PC-9 (cell line): ENCODE data around the gene ABCB10. TPM values are rescaled to one million over a fixed set of nuclear protein-coding genes. Genes with fewer than 3 reads are reported as not detected.

Experiments
- BruUV-seq: library from RNA; stranded (reverse); fragments of 400-500 nt; replicated peaks from 2 replicates; lab custom pipeline; 2021; lab: Mats Ljungman, UMichigan
- CTCF ChIA-PET: fragments of 300-600 bp; sonication (Branson Sonifier 250); formaldehyde crosslinking; loops from one replicate; lab custom pipeline; 2022; ENCODE audit warnings: antibody characterized with exemption; lab: Charles Lee
- POLR2A ChIA-PET: fragments of 300-600 bp; sonication (Branson Sonifier 250); formaldehyde crosslinking; loops from one replicate; lab custom pipeline; 2022; ENCODE audit warnings: antibody characterized with exemption; ENCODE audit not compliant: unreplicated experiment; lab: Charles Lee
- DNase-seq, 2 experiments: peaks; one replicate each; pipeline versions ENCODE4 v3.0.0 to v3.0.0-alpha.2; 2015 to 2022; ENCODE audit warnings: mixed read lengths in 1 of 2
- H2AFZ ChIP-seq: fragments of 200-600 bp; sonication (generic); 2 replicates; pipeline ENCODE4 v1.8.1; 2017; ENCODE audit warnings: antibody characterized with exemption
- H3F3A ChIP-seq: fragments of 200-600 bp; sonication (generic); 2 replicates; pipeline ENCODE4 v1.8.1; 2017; ENCODE audit warnings: antibody characterized with exemption, mild to moderate bottlenecking, low read depth; ENCODE audit not compliant: insufficient read depth
- H3K27ac ChIP-seq: fragments of 200-600 bp; sonication (generic); 2 replicates; pipeline ENCODE4 v1.6.1; 2016; ENCODE audit warnings: mixed run types
- H3K27me3 ChIP-seq: fragments of 200-600 bp; sonication (generic); 2 replicates; pipeline ENCODE4 v1.6.1; 2016; ENCODE audit warnings: low read depth, mixed run types; ENCODE audit not compliant: insufficient read depth
- H3K36me3 ChIP-seq: fragments of 200-600 bp; sonication (generic); 2 replicates; pipeline ENCODE4 v1.6.1; 2016; ENCODE audit warnings: low read depth, mixed run types
- H3K4me1 ChIP-seq: fragments of 200-600 bp; sonication (generic); replicated peaks from 2 replicates; pipeline ENCODE4 v1.6.1; 2016; ENCODE audit warnings: mixed run types; ENCODE audit not compliant: insufficient read depth
- H3K4me2 ChIP-seq: fragments of 200-600 bp; sonication (generic); 2 replicates; pipeline ENCODE4 v1.6.1; 2017; ENCODE audit warnings: mixed run types
- H3K4me3 ChIP-seq: fragments of 200-600 bp; sonication (generic); 2 replicates; pipeline ENCODE4 v1.6.1; 2016; ENCODE audit warnings: mixed run types
- H3K79me2 ChIP-seq: fragments of 200-600 bp; sonication (generic); 2 replicates; pipeline ENCODE4 v1.6.1; 2017; ENCODE audit warnings: low read depth, mixed run types
- H3K9me2 ChIP-seq: fragments of 200-600 bp; sonication (generic); 2 replicates; pipeline ENCODE4 v1.8.1; 2017; ENCODE audit warnings: mild to moderate bottlenecking; ENCODE audit not compliant: insufficient read depth
- H3K9me3 ChIP-seq: fragments of 200-600 bp; sonication (generic); 2 replicates; pipeline ENCODE4 v1.8.1; 2016; ENCODE audit warnings: low read depth; ENCODE audit not compliant: insufficient read depth
- H4K20me1 ChIP-seq: fragments of 200-600 bp; sonication (generic); 2 replicates; pipeline ENCODE4 v1.8.1; 2017; ENCODE audit not compliant: insufficient read depth
- CTCF ChIP-seq: fragments of 200-600 bp; sonication (generic); conservative IDR thresholded peaks from 2 replicates; pipeline ENCODE4 v1.6.1; 2017; ENCODE audit warnings: mixed run types, antibody characterized with exemption, mild to moderate bottlenecking, moderate library complexity
- EZH2 ChIP-seq: fragments of 200-600 bp; sonication (generic); IDR thresholded peaks from 2 replicates; pipeline ENCODE4 v1.8.0; 2017; ENCODE audit warnings: antibody characterized with exemption, low read depth
- intact Hi-C: fragments of 100-400 bp; cut with micrococcal nuclease; formaldehyde crosslinking; loops from one replicate; pipeline ENCODE4 v1.10.0; 2022; ENCODE audit not compliant: unreplicated experiment
- total RNA-seq: library from RNA; stranded (reverse); gene quantifications from 2 replicates; pipeline ENCODE4 v1.2.3, GENCODE V29; 2021

The ABCB10 gene
- total RNA-seq, 1 experiment from 2014 or later, result 12.1 TPM

GRCh38 chr1:229538945-229539344 is 19.6 kb downstream of the ABCB10 start:
- ChIA-PET CTCF (no interaction called here), POLR2A (interaction anchor here (0.5 kb wide), 1 partner anchor 31 kb away, joined by 3 read pairs; the partner anchor contains the start of gene NUP133)
- TF ChIP-seq EZH2 (no peak), CTCF (no peak)
- Histone ChIP-seq H3K36me3 (no peaks in the 10 kb centered on the region), H3K79me2 (no peaks in the 10 kb centered on the region), H4K20me1 (no peaks in the 10 kb centered on the region; the same call in 1 of the 2 replicates), H3K9me2 (no peaks in the 10 kb centered on the region), H3K27ac (no peak overlapping the region), H3K9me3 (no peaks in the 10 kb centered on the region), H2AFZ (no peak overlapping the region), H3K4me1 (no peaks in the 10 kb centered on the region), H3K27me3 (no peaks in the 10 kb centered on the region), H3F3A (no peaks in the 10 kb centered on the region), H3K4me2 (no peak overlapping the region), H3K4me3 (no peak overlapping the region)
- DNase-seq, result no peak
- no TSS peak for BruUV-seq
- intact Hi-C loops, result no loop called here

GRCh38 chr1:229537894-229538293 is 20.6 kb downstream of the ABCB10 start:
- Histone ChIP-seq H3K79me2 (no peaks in the 10 kb centered on the region), H3K9me2 (no peaks in the 10 kb centered on the region), H3K27me3 (no peaks in the 10 kb centered on the region), H3K4me3 (no peak overlapping the region), H4K20me1 (no peaks in the 10 kb centered on the region; the same call in 1 of the 2 replicates), H3K4me2 (no peak overlapping the region), H3K27ac (no peak overlapping the region), H3K9me3 (no peaks in the 10 kb centered on the region), H3K36me3 (no peaks in the 10 kb centered on the region), H3K4me1 (no peaks in the 10 kb centered on the region), H2AFZ (no peak overlapping the region), H3F3A (no peaks in the 10 kb centered on the region)
- TF ChIP-seq EZH2 (no peak), CTCF (no peak)
- intact Hi-C loops, result no loop called here
- no peak for DNase-seq
- no TSS peak for BruUV-seq
- ChIA-PET POLR2A (no interaction called here), CTCF (no interaction called here)

- Histone ChIP-seq H3K79me2 (no peaks in the 10 kb centered on the region), H3K4me2 (no peak overlapping the region), H3F3A (no peaks in the 10 kb centered on the region), H3K27me3 (no peaks in the 10 kb centered on the region), H3K36me3 (no peaks in the 10 kb centered on the region), H3K4me1 (no peaks in the 10 kb centered on the region), H3K9me3 (no peaks in the 10 kb centered on the region), H3K4me3 (no peak overlapping the region), H4K20me1 (no peaks in the 10 kb centered on the region; the same call in 1 of the 2 replicates), H3K9me2 (no peaks in the 10 kb centered on the region), H3K27ac (no peak overlapping the region), H2AFZ (no peak overlapping the region)
- DNase-seq, result no peak
- TF ChIP-seq CTCF (no peak), EZH2 (no peak)
- intact Hi-C loops, result no loop called here
- CTCF ChIA-PET, result no interaction called here
- POLR2A ChIA-PET, result no interaction called here
- no TSS peak for BruUV-seq
Observed at GRCh38 chr1:229536982-229537381, 21.5 kb downstream of the ABCB10 start.
